ENCODE measurements around the gene CYFIP2. TPM values are rescaled to one million over a fixed set of nuclear protein-coding genes. Genes with fewer than 3 reads are reported as not detected.

Gene CYFIP2
- total and polyA plus RNA-seq, 4 donors: 24.9 to 46.3 (median 37.0) TPM

GRCh38 chr5:157284458-157285212 lies 18.7 kb downstream of the CYFIP2 start:
- no peak for TF ChIP-seq CTCF (IDR thresholded peaks at IDR 0.05; ENCODE audit: control extremely low read depth, extremely low read depth)
- Histone ChIP-seq H3K27ac (ENCODE audit: low read depth in 1 of 2, low read length in 1 of 2) (peak overlapping the region in 1 of 2 donors; percentile 51), H3K9me3 (ENCODE audit: control insufficient read depth in 4 of 4, insufficient read depth in 3 of 4, low read length in 3 of 4) (no peaks in the 10 kb centered on the region), H3K36me3 (ENCODE audit: control insufficient read depth in 4 of 4, insufficient read depth in 4 of 4, low read length in 4 of 4) (peaks cover 0 to 4% (median 0%) of the 10 kb centered on the region in 4 donors), H3K4me3 (no peak overlapping the region), H3K9ac (ENCODE audit: insufficient read depth in 1 of 2, low read length in 2 of 2) (no peak overlapping the region), H3K27me3 (ENCODE audit: control insufficient read depth in 3 of 3, insufficient read depth in 3 of 3, low read length in 2 of 3) (no peaks in the 10 kb centered on the region), H3K4me1 (ENCODE audit: control insufficient read depth in 5 of 5, insufficient read depth in 5 of 5, low read length in 5 of 5) (peaks cover 0 to 7% (median 0%) of the 10 kb centered on the region in 5 donors)
- ATAC-seq (ENCODE audit: insufficient read depth, low FRiP score) (no peak), DNase-seq (no peak)
- 95 to 97% methylated on average over 6 of the region's 6 CpGs for WGBS, 2 donors

- no peak for ATAC-seq (ENCODE audit: insufficient read depth, low FRiP score)
- 92 to 96% methylated on average over 10 of the region's 10 CpGs for WGBS, 2 donors
- H3K4me3 ChIP-seq: no peak overlapping the region
- TF ChIP-seq CTCF (IDR thresholded peaks at IDR 0.05; ENCODE audit: control extremely low read depth, extremely low read depth): no peak
- peak overlapping the region in 1 of 2 donors; percentile 51 for H3K27ac ChIP-seq (ENCODE audit: low read depth in 1 of 2, low read length in 1 of 2)
- no peak overlapping the region for H3K9ac ChIP-seq (ENCODE audit: insufficient read depth in 1 of 2, low read length in 2 of 2)
- H3K4me1 ChIP-seq (ENCODE audit: control insufficient read depth in 5 of 5, insufficient read depth in 5 of 5, low read length in 5 of 5): peaks cover 0 to 7% (median 0%) of the 10 kb centered on the region in 5 donors
- DNase-seq: no peak
- no peaks in the 10 kb centered on the region for H3K27me3 ChIP-seq (ENCODE audit: control insufficient read depth in 3 of 3, insufficient read depth in 3 of 3, low read length in 2 of 3)
- peaks cover 0 to 4% (median 0%) of the 10 kb centered on the region in 4 donors for H3K36me3 ChIP-seq (ENCODE audit: control insufficient read depth in 4 of 4, insufficient read depth in 4 of 4, low read length in 4 of 4)
- H3K9me3 ChIP-seq (ENCODE audit: control insufficient read depth in 4 of 4, insufficient read depth in 3 of 4, low read length in 3 of 4): no peaks in the 10 kb centered on the region
These were observed 19.6 kb downstream of the CYFIP2 start for GRCh38 chr5:157285310-157286035.

- Histone ChIP-seq H3K27me3 (ENCODE audit: control insufficient read depth in 3 of 3, insufficient read depth in 3 of 3, low read length in 2 of 3) (no peaks in the 10 kb centered on the region), H3K9me3 (ENCODE audit: control insufficient read depth in 4 of 4, insufficient read depth in 3 of 4, low read length in 3 of 4) (peaks cover 0 to 3% (median 0%) of the 10 kb centered on the region in 4 donors), H3K27ac (ENCODE audit: low read depth in 1 of 2, low read length in 1 of 2) (peak overlapping the region in 1 of 2 donors; percentile 80), H3K4me1 (ENCODE audit: control insufficient read depth in 5 of 5, insufficient read depth in 5 of 5, low read length in 5 of 5) (peaks cover 0 to 10% (median 3%) of the 10 kb centered on the region in 5 donors), H3K36me3 (ENCODE audit: control insufficient read depth in 4 of 4, insufficient read depth in 4 of 4, low read length in 4 of 4) (peaks cover 0 to 4% (median 0%) of the 10 kb centered on the region in 4 donors), H3K4me3 (no peak overlapping the region), H3K9ac (ENCODE audit: insufficient read depth in 1 of 2, low read length in 2 of 2) (no peak overlapping the region)
- ATAC-seq (ENCODE audit: insufficient read depth, low FRiP score) (no peak), DNase-seq (peak in 1 of 3 donors; percentile 19)
- WGBS, 2 donors: 81 to 87% methylated on average over 7 of the region's 7 CpGs
- TF ChIP-seq CTCF (IDR thresholded peaks at IDR 0.05; ENCODE audit: control extremely low read depth, extremely low read depth): no peak
These were observed 20.9 kb downstream of the CYFIP2 start for GRCh38 chr5:157286761-157287211.

Measured in lung (tissue), 12 donors.